Smooth muscle cell (in vitro differentiated cells): ENCODE measurements around the gene TTC12. TPM values are rescaled to one million over a fixed set of nuclear protein-coding genes. Genes with fewer than 3 reads are reported as not detected.

Experiments
- DNase-seq: peaks from one replicate; lab custom pipeline; 2025; ENCODE audit not compliant: unreplicated experiment; lab: John Stamatoyannopoulos, UW
- H2AFZ ChIP-seq: fragments of 200-600 bp; sonication (generic); 2 replicates; pipeline ENCODE4 v1.6.0; 2016; ENCODE audit warnings: antibody characterized with exemption, low read depth, mild to moderate bottlenecking
- H3F3A ChIP-seq: fragments of 200-600 bp; sonication (generic); 2 replicates; pipeline ENCODE4 v1.6.0; 2017; ENCODE audit warnings: antibody characterized with exemption, low read depth
- H3K27ac ChIP-seq: fragments of 200-600 bp; sonication (generic); 2 replicates; pipeline ENCODE4 v1.5.1; 2016; ENCODE audit warnings: low read depth, mild to moderate bottlenecking
- H3K27me3 ChIP-seq: fragments of 200-600 bp; sonication (generic); 2 replicates; pipeline ENCODE4 v1.6.1; 2016; ENCODE audit warnings: low read depth, mild to moderate bottlenecking
- H3K36me3 ChIP-seq: fragments of 200-600 bp; sonication (generic); 2 replicates; pipeline ENCODE4 v1.5.1; 2016; ENCODE audit warnings: low read depth
- H3K4me1 ChIP-seq: fragments of 200-600 bp; sonication (generic); 2 replicates; pipeline ENCODE4 v1.5.1; 2016; ENCODE audit warnings: low read depth
- H3K4me2 ChIP-seq: fragments of 200-600 bp; sonication (generic); 2 replicates; pipeline ENCODE4 v1.6.0; 2016; ENCODE audit warnings: mild to moderate bottlenecking
- H3K4me3 ChIP-seq: fragments of 200-600 bp; sonication (generic); 2 replicates; pipeline ENCODE4 v1.5.1; 2016; ENCODE audit warnings: mild to moderate bottlenecking
- H3K79me2 ChIP-seq: fragments of 200-600 bp; sonication (generic); 2 replicates; pipeline ENCODE4 v1.6.0; 2016; ENCODE audit warnings: low read depth, mild to moderate bottlenecking
- H3K9ac ChIP-seq: fragments of 200-600 bp; sonication (generic); 2 replicates; pipeline ENCODE4 v1.6.0; 2016; ENCODE audit warnings: low read depth
- H3K9me3 ChIP-seq: fragments of 200-600 bp; sonication (generic); replicated peaks from 2 replicates; pipeline ENCODE4 v1.5.1; 2016; ENCODE audit warnings: low read depth
- H4K20me1 ChIP-seq: fragments of 200-600 bp; sonication (generic); 2 replicates; pipeline ENCODE4 v1.6.0; 2016; ENCODE audit warnings: low read depth
- WGBS: methylation state at CpG from one replicate; pipeline ENCODE4 v1.1.7; 2016; ENCODE audit warnings: low lambda C conversion rate; 5-methylcytosine and 5-hydroxymethylcytosine counted together
- polyA plus RNA-seq: library from polyadenylated mRNA; unstranded; fragments of >200 nt; fragmentation: Nextera tagmentation; extraction: Ambion mirVana; gene quantifications from 2 replicates; pipeline ENCODE4 v1.2.1, GENCODE V29; 2016
- total RNA-seq: library from RNA; depleted of rRNA; stranded (reverse); fragments of >200 nt; gene quantifications from 2 replicates; pipeline ENCODE4 v1.2.3, GENCODE V29; 2014
- TF ChIP-seq, protein P1 (sequence below): fragments of 200-600 bp; sonication (generic); IDR thresholded peaks from 2 replicates; pipeline ENCODE4 v1.5.1; 2017; ENCODE audit warnings: borderline replicate concordance, mild to moderate bottlenecking, antibody characterized with exemption; ENCODE audit not compliant: insufficient read depth, poor library complexity, severe bottlenecking

The TTC12 gene
- total and polyA plus RNA-seq, 2 experiments from 2014 or later = 5.8 to 8.8 TPM

DNA sequence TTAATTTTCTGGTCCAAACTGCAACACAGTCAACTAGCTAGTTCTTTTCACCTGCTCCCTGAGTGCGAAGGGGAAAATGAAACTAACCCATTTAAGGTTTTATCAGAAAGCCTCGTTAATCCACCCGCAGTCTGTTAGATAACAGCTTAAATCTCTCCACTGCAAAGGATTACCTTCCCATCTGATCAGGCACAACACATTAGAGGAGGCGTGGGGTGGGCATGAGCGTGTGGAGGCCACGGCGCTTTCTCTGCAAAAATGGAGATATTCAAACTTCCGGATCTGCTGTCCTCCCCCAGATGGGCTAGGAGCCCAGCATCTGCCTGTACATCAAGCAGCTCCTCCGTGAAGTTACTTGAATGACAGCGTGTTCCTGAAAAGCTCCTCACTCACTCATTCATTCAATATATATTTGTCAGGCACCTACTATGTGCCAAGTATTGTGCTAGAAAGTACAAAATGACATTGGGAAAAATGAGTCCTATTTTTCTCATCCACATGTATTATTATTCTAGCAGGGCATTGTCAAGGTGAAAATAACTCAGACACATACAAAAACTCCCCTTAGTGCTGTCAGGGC is 59.7 kb downstream of the TTC12 start:
- DNase-seq = no peak
- Histone ChIP-seq H3K79me2 (no peaks in the 10 kb centered on the region), H3F3A (peaks cover 4% of the 10 kb centered on the region), H3K9me3 (no peaks in the 10 kb centered on the region), H3K4me2 (peak overlapping the region; percentile 23), H4K20me1 (no peaks in the 10 kb centered on the region), H3K27ac (no peak overlapping the region), H3K9ac (no peak overlapping the region), H2AFZ (no peak overlapping the region), H3K4me1 (peaks cover 6% of the 10 kb centered on the region), H3K4me3 (peak overlapping the region; percentile 3), H3K27me3 (no peaks in the 10 kb centered on the region), H3K36me3 (no peaks in the 10 kb centered on the region)
- TF ChIP-seq, protein P1, sequence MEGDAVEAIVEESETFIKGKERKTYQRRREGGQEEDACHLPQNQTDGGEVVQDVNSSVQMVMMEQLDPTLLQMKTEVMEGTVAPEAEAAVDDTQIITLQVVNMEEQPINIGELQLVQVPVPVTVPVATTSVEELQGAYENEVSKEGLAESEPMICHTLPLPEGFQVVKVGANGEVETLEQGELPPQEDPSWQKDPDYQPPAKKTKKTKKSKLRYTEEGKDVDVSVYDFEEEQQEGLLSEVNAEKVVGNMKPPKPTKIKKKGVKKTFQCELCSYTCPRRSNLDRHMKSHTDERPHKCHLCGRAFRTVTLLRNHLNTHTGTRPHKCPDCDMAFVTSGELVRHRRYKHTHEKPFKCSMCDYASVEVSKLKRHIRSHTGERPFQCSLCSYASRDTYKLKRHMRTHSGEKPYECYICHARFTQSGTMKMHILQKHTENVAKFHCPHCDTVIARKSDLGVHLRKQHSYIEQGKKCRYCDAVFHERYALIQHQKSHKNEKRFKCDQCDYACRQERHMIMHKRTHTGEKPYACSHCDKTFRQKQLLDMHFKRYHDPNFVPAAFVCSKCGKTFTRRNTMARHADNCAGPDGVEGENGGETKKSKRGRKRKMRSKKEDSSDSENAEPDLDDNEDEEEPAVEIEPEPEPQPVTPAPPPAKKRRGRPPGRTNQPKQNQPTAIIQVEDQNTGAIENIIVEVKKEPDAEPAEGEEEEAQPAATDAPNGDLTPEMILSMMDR = no peak
- 62% methylated on average over 10 of the region's 10 CpGs for WGBS

DNA sequence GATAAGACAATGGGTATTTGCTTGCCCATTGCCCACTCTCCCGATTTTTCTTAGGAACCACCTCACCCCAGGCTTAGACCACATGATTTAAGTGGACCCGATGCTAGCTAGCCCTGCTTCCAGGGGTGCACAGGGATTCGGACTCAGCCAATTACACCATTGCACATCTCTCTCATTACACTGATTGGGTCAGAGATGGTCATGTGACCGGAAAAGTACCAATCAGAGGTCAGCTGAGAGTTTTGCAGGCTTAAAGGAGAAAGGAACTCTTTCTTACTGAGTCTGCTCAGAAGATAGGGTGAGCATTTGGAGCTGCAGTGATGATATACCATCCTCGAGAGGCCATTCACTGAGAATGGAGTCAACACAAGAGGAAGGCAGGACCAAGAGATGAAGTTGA is 61.0 kb downstream of the TTC12 start:
- WGBS = 93% methylated on average over 5 of the region's 5 CpGs

DNA sequence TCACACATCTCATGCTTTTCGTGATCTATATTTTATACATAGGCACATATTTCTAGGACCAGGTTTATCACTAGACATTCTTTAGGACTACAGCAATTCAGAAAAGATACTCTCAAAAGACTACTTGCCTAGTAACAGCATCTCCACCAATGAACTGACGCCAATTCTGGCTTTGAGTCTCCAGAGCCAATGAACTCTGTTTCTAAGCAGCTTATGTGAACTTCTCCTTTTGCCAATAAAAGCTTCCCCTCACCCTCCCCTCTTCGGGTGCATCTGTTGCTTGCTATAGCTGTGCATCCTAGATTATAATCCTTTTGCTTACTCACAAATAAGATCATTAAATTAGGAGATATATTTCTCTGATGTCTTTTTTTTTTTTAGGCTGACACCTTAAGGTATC is 61.8 kb downstream of the TTC12 start:
- no peak for DNase-seq
- TF ChIP-seq, protein P1 = no peak
- Histone ChIP-seq H4K20me1 (no peaks in the 10 kb centered on the region), H2AFZ (no peak overlapping the region), H3K4me1 (peaks cover 6% of the 10 kb centered on the region), H3F3A (peaks cover 4% of the 10 kb centered on the region), H3K4me2 (no peak overlapping the region), H3K9me3 (no peaks in the 10 kb centered on the region), H3K4me3 (no peak overlapping the region), H3K36me3 (no peaks in the 10 kb centered on the region), H3K9ac (no peak overlapping the region), H3K27me3 (no peaks in the 10 kb centered on the region), H3K79me2 (no peaks in the 10 kb centered on the region), H3K27ac (no peak overlapping the region)
- WGBS = 86% methylated on average over 3 of the region's 3 CpGs

More for the DNA sequence above, 61.0 kb downstream of the TTC12 start:
- Histone ChIP-seq H3K9me3 (no peaks in the 10 kb centered on the region), H3K27ac (no peak overlapping the region), H3K79me2 (no peaks in the 10 kb centered on the region), H4K20me1 (no peaks in the 10 kb centered on the region), H3K27me3 (no peaks in the 10 kb centered on the region), H3F3A (peaks cover 4% of the 10 kb centered on the region), H3K4me1 (peaks cover 6% of the 10 kb centered on the region), H3K4me3 (no peak overlapping the region), H3K4me2 (no peak overlapping the region), H3K36me3 (no peaks in the 10 kb centered on the region), H2AFZ (no peak overlapping the region), H3K9ac (no peak overlapping the region)
- no peak for DNase-seq
- TF ChIP-seq, protein P1 = no peak
